AG09319 (cell line): ENCODE results near the gene ROBO1.

Experiments used
- DNase-seq: peaks from one replicate; pipeline ENCODE4 v3.0.0-alpha.2; 2010; ENCODE audit warnings: low read depth; ENCODE audit errors: extremely low read depth
- CTCF ChIP-seq: IDR thresholded peaks from 2 replicates; pipeline ENCODE4 v1.5.1; 2011; ENCODE audit warnings: low read depth, mild to moderate bottlenecking, inconsistent platforms, low read length, moderate library complexity

Gene ROBO1

GRCh38 chr3:78940626-78941025, 827.2 kb downstream of the ROBO1 start:
- no peak for TF ChIP-seq CTCF
- DNase-seq: no peak

DNA sequence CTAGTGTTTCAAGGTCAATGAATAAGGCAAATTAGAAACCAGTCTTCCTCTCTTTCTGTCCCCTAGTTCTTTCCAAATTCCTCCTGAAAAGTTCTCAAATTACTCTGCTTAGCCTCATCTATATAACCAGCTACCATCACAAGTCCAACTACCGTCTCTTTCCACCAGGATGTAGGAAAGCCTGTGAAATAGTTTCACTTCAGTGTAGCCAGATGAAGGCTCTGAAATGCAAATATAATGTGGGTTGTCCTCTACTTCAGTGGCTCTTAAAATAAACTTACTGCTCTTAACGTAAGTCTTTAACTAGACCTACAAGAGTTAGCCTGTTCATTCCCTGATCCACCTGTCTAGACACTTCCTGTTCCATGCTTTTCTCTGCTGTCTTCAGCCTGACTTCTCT, 827.7 kb downstream of the ROBO1 start:
- DNase-seq: no peak
- no peak for TF ChIP-seq CTCF

- no peak for TF ChIP-seq CTCF
- no peak for DNase-seq
Observed at GRCh38 chr3:78937475-78937874, 830.3 kb downstream of the ROBO1 start.

- no peak for DNase-seq
- TF ChIP-seq CTCF: no peak
Observed at GRCh38 chr3:78927759-78928158, 840.0 kb downstream of the ROBO1 start.

DNA sequence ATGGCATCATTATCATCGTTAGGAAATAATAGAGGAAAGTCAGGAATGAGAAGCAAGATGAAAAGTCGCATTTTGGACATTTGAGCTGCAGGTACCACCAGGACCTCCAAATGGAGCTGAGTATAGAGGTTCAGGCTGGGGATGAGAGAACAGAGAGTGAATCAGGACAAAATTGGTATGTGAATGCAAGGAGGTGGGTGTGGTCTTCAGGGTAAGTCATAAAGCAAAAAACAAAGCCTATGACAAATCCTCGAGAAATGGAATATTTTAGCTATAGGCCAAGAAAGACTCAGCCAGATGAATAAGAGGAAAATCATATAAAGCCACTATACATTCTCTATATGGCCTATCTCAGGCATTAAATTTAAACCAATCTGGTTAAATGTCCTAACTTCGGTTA, 841.3 kb downstream of the ROBO1 start:
- no peak for TF ChIP-seq CTCF
- DNase-seq: no peak

- DNase-seq: no peak
- TF ChIP-seq CTCF: no peak
Observed at GRCh38 chr3:78924711-78925110, 843.1 kb downstream of the ROBO1 start.

GRCh38 chr3:78919021-78919755, 848.6 kb downstream of the ROBO1 start:
- DNase-seq: peak; percentile 52
- TF ChIP-seq CTCF: no peak
